ENCODE measurements around the gene CSF3. TPM values are rescaled to one million over a fixed set of nuclear protein-coding genes. Genes with fewer than 3 reads are reported as not detected.

Gene CSF3
- total and polyA plus RNA-seq, 2 of the 4 experiments (the other 2 are of a cell fraction): not detected

GRCh38 chr17:39996162-39996561 lies 19.1 kb upstream of the CSF3 start:
- Histone ChIP-seq H2AK9ac (replicated peaks; ENCODE audit: low read depth, low read length, poor library complexity) (no peak overlapping the region), H2BK120ac (ENCODE audit: low read depth, low read length) (no peak overlapping the region), H3K4me2 (ENCODE audit: low read depth, low read length) (no peak overlapping the region), H3K79me1 (ENCODE audit: low read depth in 1 of 2, low read length in 2 of 2) (peaks cover 0 to 8% of the 10 kb centered on the region in 2 experiments; a peak in 3 of 4 replicates), H3K9ac (ENCODE audit: low read depth, low read length) (no peak overlapping the region), H2BK5ac (ENCODE audit: low read depth, low read length, poor library complexity, severe bottlenecking) (no peak overlapping the region), H2BK15ac (ENCODE audit: low read depth, low read length) (no peak overlapping the region), H4K5ac (ENCODE audit: low read depth, low read length) (no peak overlapping the region), H2AFZ (replicated peaks; ENCODE audit: low read length, poor library complexity) (peak overlapping the region; percentile 48), H3K9me1 (ENCODE audit: insufficient read depth, low read length) (no peaks in the 10 kb centered on the region), H3K27ac (ENCODE audit: insufficient read depth, low read length) (no peak overlapping the region), H3K4me3 (ENCODE audit: insufficient read depth, low read depth, low read length) (no peak overlapping the region), H3K18ac (ENCODE audit: low read depth, low read length) (no peak overlapping the region), H2BK20ac (ENCODE audit: low read depth, low read length) (no peak overlapping the region), H4K91ac (ENCODE audit: insufficient read depth, low read depth, low read length) (no peak overlapping the region), H3K23ac (ENCODE audit: low read depth, low read length) (no peak overlapping the region), H3K14ac (replicated peaks; ENCODE audit: low read depth, low read length) (no peak overlapping the region), H3K4me1 (ENCODE audit: control insufficient read depth, insufficient read depth, low read length) (no peaks in the 10 kb centered on the region), H4K20me1 (ENCODE audit: insufficient read depth, low read length) (peaks cover 6% of the 10 kb centered on the region; the same call in 1 of the 2 replicates), H3K56ac (ENCODE audit: extremely low read depth, insufficient read depth, low read length) (no peak overlapping the region), H4K8ac (ENCODE audit: low read depth in 2 of 2, low read length in 2 of 2) (no peak overlapping the region), H3K4ac (ENCODE audit: low read depth, low read length) (no peak overlapping the region), H2AK5ac (ENCODE audit: low read depth, low read length) (no peak overlapping the region), H3K9me3 (ENCODE audit: control insufficient read depth, insufficient read depth, low read length) (no peaks in the 10 kb centered on the region), H3K36me3 (ENCODE audit: control insufficient read depth, insufficient read depth, low read length) (peaks cover 67% of the 10 kb centered on the region), H3K27me3 (ENCODE audit: control insufficient read depth, insufficient read depth, low read length) (no peaks in the 10 kb centered on the region)
- ATAC-seq (ENCODE audit: low read depth): no peak
- ChIA-PET POLR2A (ENCODE audit: unreplicated experiment) (no interaction called here), CTCF (interaction anchor here (0.7 kb wide), 1 partner anchor 16 kb away, joined by 3 read pairs; the partner anchor contains the start of gene PSMD3)
- dilution Hi-C loops (cut with HindIII; ENCODE audit: low sequenced_read_pairs, unreplicated experiment) (no loop called here), in situ Hi-C loops (cut with MboI; ENCODE audit: low sequenced_read_pairs) (no loop called here), intact Hi-C loops (cut with micrococcal nuclease) (no loop called here)
- 95% methylated on average over 3 of the region's 8 CpGs; no CpG with 5 or more reads in 1 of the 2 experiments for WGBS, 2 experiments (ENCODE audit: extremely low coverage in 2 of 2, insufficient read length in 1 of 2)
- BruUV-seq (replicated peaks): no TSS peak
- TF ChIP-seq CHD1 (IDR thresholded peaks at IDR 0.05; ENCODE audit: low read depth, low read length): no peak
- no peak for DNase-seq
